Hematopoietic multipotent progenitor cell treated with erythropoietin and hydrocortisone succinate and interleukin-3 and kit ligand, for 15 days (in vitro differentiated cells): ENCODE results near the gene SLC17A4.
A peak's percentile ranks its signal among the peaks of the same experiment; 100 is the strongest.
"Not testable (repeated sequence)": the region's sequence is repeated elsewhere in the genome, so short reads cannot be mapped to it uniquely, and the experiment has no call there.

ENCODE experiments used
- DNase-seq: peaks from one replicate; pipeline ENCODE4 v3.0.0-alpha.2; 2015; ENCODE audit warnings: low spot score

Gene SLC17A4, protein sequence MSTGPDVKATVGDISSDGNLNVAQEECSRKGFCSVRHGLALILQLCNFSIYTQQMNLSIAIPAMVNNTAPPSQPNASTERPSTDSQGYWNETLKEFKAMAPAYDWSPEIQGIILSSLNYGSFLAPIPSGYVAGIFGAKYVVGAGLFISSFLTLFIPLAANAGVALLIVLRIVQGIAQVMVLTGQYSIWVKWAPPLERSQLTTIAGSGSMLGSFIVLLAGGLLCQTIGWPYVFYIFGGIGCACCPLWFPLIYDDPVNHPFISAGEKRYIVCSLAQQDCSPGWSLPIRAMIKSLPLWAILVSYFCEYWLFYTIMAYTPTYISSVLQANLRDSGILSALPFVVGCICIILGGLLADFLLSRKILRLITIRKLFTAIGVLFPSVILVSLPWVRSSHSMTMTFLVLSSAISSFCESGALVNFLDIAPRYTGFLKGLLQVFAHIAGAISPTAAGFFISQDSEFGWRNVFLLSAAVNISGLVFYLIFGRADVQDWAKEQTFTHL

GRCh38 chr6:25754535-25754934 lies at the start of gene SLC17A4:
TSS of gene SLC17A4 (plus strand) at chr6:25754742. CDS start at chr6:25761963, 7,221 bp downstream.
- DNase-seq: no peak

DNA sequence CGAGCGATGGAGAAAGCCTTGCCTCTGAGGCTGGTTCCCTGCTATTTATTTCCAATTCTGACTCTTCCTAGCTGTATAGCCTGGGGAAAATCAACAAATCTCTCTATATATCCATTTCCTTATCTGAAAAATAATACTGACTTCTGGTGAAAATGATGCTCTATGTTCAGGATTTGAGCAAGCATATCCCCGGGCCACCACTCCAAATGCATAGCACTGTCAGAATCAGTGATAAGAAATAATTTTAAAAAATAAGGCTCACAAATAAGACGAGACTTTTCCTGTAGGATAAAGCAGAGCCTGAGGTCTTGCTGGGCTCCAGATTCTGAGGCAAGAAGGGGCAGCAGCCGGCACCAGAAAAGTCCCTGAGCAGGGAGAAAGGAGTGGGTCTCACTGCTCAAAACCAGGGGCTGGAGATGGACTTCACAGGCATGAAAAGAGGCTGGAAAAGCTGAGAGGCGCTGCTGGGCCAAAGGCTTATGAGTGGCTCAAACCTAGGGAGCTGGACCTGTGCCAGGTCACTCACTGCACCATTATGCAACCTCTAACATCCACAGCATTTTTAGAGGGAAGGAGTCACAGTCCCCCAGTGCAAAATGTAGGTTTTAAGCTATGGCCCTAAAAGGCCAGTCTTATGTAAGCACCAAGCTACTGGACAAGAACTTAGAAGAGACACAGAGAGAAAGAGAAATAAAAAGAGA lies 48.1 kb upstream of the SLC17A4 start:
- peak; percentile 14 for DNase-seq

GRCh38 chr6:25709761-25710160 lies 44.8 kb upstream of the SLC17A4 start:
- no peak for DNase-seq

DNA sequence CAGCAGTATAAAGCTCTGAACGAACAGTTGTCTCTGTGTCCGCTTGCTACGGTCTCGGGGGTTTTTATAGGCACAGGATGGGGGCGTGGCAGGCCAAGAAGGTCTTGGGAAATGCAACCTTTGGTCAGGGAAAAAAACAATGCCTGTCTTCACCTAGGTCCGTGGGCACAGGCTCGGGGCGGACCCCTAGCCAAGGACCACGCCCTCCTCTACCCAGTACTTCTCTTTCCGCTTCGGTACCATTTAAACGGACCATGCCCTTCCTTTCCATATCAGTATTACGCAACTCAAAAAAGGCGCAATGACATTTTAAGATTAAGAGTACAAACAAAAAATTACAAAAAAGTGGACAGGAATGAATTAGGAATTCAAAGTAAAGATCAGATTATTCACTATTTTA lies 44.3 kb upstream of the SLC17A4 start:
- DNase-seq: no peak

GRCh38 chr6:25713824-25714223 lies 40.7 kb upstream of the SLC17A4 start:
- DNase-seq: no peak

DNA sequence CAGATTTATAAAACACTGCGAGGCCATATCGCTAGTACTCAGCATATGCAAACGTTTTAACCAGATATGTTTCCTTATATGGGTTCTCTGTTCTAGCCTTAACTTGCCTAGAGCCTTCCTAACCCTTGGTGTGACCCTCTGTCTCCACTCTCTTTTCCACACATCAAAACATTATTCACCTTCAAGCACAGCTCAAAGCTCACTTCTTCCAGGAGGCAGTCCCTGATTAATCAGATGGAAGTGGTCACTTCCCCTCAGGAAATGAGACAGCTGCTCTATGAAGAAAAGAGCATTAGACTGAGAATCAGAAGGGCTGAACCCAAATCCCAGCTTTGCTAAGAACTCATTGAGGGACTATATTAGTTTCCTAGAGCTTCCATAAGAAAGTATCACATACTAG lies 39.8 kb upstream of the SLC17A4 start:
- DNase-seq: no peak

DNA sequence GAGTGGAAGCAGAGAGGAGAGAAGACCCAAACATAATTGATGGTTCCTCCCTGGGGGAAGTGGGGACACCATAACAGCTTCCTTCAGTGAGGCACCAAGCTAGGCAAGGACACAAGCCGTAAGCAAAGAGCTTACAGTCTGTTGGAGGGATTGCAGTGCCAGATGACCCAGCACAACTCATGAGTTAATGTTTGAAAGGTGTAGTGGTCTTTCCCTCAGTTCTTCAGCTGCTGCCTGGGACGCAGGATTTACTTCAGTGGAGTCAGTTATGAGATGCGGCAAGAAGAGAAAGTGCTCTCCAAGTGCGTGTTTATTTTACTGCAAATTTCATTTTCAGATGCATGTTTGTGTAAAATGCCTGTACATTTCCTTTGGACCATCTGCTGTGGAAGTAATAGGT lies 38.7 kb upstream of the SLC17A4 start:
- no peak for DNase-seq

GRCh38 chr6:25717866-25718740 lies 36.4 kb upstream of the SLC17A4 start:
- peak; percentile 62 for DNase-seq

DNA sequence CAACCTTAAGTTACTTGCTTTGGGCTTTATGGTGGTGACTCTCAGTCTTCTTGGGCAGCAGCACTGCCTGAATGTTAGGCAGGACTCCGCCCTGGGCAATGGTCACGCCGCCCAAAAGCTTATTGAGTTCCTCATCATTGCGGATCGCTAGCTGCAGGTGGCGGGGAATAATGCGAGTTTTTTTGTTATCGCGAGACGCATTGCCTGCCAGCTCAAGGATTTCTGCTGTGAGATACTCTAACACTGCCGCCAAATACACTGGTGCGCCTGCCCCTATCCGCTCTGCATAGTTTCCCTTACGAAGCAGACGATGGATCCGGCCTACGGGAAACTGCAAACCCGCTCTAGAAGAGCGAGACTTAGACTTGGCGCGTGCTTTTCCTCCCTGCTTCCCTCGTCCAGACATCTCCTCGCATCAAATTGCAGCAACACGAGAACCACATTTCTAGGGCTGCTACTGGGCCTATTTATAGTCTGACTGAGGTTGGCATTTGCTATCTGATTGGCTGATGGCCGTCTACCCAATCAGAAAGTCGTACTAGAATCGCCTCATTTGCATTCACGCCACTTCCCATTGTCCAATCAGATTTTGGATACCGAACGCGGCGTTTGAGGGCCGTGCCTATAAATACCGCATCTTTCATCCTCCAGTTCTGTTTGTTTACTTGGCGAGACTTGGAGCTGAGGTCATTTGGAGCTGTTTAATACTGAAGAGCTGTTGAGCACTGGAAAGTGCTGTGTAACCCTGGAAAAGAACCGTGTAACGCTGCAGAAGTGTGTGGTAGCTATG lies 28.2 kb upstream of the SLC17A4 start:
- DNase-seq: no peak

DNA sequence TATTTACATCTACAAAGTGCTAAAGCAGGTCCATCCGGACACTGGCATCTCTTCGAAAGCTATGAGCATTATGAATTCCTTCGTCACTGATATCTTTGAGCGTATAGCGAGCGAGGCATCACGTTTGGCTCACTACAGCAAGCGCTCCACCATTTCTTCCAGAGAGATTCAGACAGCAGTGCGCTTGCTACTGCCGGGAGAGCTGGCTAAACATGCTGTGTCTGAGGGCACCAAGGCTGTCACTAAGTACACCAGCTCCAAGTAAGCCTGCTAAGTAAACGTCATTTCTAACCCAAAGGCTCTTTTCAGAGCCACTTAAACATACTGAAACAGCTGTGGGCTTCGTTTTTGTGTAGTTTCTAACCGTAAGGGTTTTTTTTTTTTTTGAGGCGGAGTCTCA lies 27.5 kb upstream of the SLC17A4 start:
- no peak for DNase-seq

- no peak for DNase-seq
Measured at GRCh38 chr6:25730907-25731306, 23.6 kb upstream of the SLC17A4 start.

DNA sequence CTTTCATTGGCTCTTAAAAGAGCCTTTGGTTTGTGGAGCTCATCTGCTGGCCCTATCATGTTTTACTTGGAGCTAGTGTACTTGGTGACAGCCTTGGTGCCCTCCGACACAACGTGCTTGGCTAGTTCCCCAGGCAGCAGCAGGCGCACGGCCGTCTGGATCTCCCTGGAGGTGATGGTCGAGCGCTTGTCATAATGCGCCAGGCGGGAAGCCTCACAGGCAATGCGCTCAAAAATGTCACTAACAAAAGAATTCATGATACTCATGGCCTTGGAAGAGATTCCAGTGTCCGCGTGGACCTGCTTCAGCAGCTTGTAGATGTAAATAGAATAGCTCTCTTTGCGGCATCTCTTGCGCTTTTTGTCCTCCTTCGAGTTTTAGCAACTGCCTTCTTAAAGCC lies 22.8 kb upstream of the SLC17A4 start:
- DNase-seq: no peak

- DNase-seq: no peak
Measured at GRCh38 chr6:25732468-25733198, 21.9 kb upstream of the SLC17A4 start.

GRCh38 chr6:25735261-25735660 lies 19.3 kb upstream of the SLC17A4 start:
- no peak for DNase-seq

- DNase-seq: no peak
Measured at GRCh38 chr6:25743868-25744267, 10.7 kb upstream of the SLC17A4 start.

GRCh38 chr6:25745836-25746235 lies 8.7 kb upstream of the SLC17A4 start:
- DNase-seq: no peak

DNA sequence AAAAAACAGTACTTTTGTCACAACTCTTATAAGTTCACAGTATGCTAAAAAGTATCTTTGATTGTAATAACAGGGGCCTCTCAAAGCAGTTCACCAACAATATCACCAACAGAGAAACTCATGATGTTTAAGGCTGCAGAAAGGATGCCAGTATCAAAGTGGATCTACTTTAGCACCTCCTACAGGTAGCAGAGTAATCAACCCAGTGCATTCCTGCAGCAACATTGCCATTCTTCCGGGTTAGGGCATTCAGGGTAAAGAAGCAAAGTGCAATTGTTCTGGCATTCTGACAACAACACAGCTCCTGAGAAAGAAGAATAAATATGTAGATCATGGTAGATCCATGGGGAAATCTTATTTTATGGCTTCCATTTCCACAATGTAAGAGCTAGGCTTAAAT lies 7.6 kb upstream of the SLC17A4 start:
- DNase-seq: no peak

GRCh38 chr6:25747477-25747876 lies 7.1 kb upstream of the SLC17A4 start:
- DNase-seq: no peak

DNA sequence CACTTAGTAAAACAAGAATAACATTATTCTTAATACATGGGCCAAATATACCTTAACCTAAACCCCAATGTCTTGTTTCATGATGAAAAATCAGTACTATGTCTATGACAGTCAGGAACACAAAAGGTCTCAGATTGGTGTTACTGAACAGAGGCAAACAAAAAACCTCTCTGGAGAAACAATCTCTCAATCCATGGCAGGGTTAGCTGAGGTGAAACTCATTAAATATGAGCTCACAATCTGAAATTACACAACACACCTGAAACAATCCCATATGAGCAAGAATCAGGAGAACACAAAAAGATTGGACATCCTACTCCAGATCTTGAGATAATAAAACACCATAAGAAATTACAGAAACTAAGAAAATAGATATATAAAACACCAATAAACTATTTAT lies 6.5 kb upstream of the SLC17A4 start:
- DNase-seq: no peak

DNA sequence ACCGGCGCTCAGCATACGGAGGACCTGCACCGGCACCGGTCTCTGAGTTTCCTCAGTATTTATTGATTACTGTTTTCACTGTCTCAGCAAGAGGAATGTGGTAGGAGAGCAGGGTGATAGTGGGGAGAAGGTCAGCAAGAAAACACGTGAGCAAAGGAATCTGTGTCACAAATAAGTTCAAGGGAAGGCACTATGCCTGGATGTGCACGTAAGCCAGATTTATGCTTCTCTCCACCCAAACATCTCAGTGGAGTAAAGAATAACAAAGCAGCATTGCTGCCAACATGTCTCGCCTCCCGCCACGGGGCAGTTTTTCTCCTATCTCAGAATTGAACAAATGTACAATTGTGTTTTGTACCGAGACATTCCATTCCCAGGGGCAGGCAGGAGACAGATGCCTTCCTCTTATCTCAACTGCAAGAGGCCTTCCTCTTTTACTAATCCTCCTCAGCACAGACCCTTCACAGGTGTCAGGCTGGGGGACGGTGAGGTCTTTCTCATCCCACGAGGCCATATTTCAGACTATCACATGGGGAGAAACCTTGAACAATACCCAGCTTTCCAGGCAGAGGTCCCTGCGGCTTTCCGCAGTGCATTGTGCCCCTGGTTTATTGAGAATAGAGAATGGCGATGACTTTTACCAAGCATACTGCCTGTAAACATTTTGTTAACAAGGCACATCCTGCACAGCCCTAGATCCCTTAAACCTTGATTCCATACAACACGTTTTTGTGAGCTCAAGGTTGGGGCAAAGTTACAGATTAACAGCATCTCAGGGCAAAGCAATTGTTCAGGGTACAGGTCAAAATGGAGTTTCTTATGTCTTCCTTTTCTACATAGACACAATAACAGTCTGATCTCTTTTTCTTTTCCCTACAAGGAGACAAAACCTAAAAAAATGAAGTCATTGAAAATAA lies 5.7 kb upstream of the SLC17A4 start:
- not testable (repeated sequence) for DNase-seq
